Urothelium cell line (cell line): Measurements from ENCODE around the gene TGFBRAP1.
"Not testable (repeated sequence)": the region's sequence is repeated elsewhere in the genome, so short reads cannot be mapped to it uniquely, and the experiment has no call there.

Experiments used
- DNase-seq: peaks from one replicate; pipeline ENCODE4 v3.0.0; 2011; ENCODE audit warnings: low spot score, mixed read lengths
- FAIRE-seq: peaks from 2 replicates; lab custom pipeline; 2011; peaks lifted over from hg19 to GRCh38; lab: Jason Lieb, UNC

The TGFBRAP1 gene

GRCh38 chr2:105278654-105279053 is 50.9 kb downstream of the TGFBRAP1 start:
- FAIRE-seq (no peak), DNase-seq (no peak)

- FAIRE-seq, result peak; percentile 23
Measured at GRCh38 chr2:105274046-105274445, 55.5 kb downstream of the TGFBRAP1 start.

DNA sequence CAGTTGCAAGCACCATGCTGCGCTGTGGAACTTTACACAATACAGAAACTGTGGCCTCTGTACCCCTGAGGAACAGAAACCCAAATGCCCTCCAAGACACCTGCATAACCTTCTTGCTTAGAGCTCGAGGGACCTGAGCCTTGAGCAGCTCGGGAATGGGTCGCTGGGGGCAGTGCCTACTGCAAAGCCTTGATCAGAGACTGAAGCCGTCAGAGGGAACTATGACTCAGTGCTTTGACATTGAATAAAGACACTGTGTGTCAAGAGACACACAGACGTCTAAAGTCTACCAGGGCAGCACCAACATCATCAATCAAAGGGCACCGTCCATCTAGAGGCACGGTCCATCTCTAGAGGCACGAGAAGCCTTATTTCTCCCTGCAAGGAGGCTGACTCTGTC is 57.4 kb downstream of the TGFBRAP1 start:
- no peak for DNase-seq
- FAIRE-seq, result no peak

More at GRCh38 chr2:105274046-105274445, 55.5 kb downstream of the TGFBRAP1 start:
- no peak for DNase-seq

- DNase-seq, result no peak
- no peak for FAIRE-seq
Measured at GRCh38 chr2:105271393-105272045, 58.0 kb downstream of the TGFBRAP1 start.

- no peak for DNase-seq
- no peak for FAIRE-seq
Measured at GRCh38 chr2:105269426-105269825, 60.1 kb downstream of the TGFBRAP1 start.

- no peak for FAIRE-seq
- DNase-seq, result no peak
Measured at GRCh38 chr2:105262651-105263091, 66.9 kb downstream of the TGFBRAP1 start.

DNA sequence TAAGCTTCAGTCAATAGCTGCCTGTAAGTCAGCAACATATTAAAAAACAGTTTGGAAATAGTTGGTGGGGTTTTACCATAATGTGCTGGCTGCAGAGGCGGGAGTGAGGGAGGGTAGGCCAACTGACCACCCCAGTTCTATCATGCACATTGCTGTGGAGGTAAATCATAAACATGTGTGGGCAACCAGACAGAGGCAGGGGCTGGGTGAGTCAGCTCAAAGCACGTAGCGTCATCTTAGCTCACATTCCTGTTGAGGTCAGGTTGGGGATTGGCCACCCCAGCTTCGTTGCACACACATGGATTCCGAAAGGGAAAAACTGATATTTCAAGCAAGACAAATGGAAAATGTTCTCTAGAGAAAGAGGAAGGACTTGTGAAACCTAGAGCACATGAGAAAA is 68.5 kb downstream of the TGFBRAP1 start:
- FAIRE-seq (peak; percentile 97), DNase-seq (peak; percentile 93)

DNA sequence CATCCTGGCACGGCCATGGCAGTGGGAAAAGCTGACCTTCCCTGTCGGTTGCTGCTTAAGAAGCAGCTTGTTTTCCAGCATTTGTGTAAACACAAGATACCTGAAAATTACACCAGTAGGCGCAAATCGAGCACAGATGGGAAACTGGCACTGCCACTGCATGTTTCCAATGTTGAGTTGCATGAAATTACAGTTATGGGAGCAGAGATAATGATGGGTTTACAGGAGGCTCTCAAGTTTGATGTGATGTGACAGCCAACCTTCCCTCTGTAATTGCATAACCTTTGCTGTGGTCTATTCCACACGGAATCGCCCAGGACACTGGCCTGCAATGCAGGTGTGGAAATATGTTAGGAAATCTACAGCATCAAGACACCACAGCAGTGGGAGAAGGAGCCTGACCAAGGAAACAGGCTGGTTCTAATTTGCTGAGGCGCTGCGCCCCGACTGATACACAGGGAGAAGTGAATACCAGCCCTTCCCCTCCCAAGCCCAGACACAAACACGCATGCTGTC is 70.6 kb downstream of the TGFBRAP1 start:
- no peak for DNase-seq
- FAIRE-seq, result no peak

DNA sequence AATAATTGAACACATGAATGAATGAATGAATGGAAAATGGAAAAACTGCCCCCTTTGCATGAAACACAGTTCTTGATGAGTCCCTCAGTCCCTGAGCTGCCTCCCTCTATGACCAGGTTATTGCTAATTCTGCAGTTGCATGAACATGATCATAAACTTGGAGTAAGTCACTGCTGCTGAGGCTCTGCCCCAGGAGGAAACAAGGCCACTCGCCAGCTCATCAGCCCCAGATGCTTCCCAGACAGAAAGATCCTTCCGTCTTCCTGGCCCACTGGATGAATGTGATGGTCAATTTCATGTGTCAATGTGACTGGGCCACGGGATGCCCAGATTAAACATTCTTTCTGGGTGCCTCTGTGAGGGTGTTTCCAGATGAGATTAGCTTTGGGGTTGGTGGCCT is 71.6 kb downstream of the TGFBRAP1 start:
- FAIRE-seq (peak; percentile 55), DNase-seq (no peak)

- FAIRE-seq (no peak), DNase-seq (no peak)
Measured at GRCh38 chr2:105256431-105257047, 73.0 kb downstream of the TGFBRAP1 start.

DNA sequence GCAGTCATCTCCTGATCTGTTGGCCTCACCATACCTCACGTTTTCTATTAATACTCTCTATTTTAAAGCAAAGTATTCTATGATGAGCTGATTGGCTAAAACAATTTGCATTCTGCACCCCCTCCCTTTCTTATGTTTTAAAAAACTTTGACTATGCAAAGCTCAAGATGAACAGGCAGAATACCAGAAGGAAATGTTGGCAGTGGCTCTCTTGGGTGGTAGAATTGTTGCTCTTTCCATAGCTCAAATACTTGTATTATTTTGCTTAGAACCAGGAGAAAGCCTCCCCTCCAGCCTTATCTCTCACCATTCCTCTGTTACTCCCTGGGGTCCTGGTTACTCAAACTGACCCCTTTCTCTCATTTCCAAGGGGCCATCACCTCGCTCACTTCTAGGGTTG is 73.6 kb downstream of the TGFBRAP1 start:
- FAIRE-seq, result no peak
- DNase-seq, result no peak

DNA sequence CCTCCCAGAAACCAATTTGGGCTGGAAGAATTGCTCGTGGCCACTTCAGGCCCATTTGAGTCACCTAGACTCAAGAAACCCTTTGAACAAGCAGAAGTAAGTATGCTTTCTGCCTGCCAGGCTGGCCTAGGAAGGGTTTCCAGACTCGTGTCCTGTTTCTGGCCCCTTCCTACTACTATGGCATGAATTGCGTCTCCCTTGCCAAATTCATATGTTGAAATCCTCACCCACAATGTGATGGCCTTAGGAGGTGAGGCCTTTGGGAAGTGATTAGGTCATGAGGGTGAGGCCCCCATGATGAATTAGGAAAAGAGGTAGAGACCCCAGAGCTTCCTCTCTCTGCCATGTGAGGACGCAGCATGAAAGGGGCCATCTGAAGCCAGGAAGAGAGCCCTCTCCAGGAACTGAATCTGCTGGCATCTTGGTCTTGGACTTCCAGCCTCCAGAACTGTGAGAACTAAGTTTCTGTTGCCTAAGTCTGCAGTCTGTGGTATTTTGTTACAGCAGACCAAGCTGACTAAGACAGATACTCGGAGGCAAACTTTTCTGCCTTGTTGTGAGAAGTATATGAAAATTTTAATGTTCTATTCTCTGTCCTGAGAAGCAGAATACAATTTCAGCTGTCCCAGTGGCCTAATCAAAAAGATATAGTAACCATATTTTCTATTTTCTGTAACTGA is 74.9 kb downstream of the TGFBRAP1 start:
- FAIRE-seq (no peak), DNase-seq (no peak)

DNA sequence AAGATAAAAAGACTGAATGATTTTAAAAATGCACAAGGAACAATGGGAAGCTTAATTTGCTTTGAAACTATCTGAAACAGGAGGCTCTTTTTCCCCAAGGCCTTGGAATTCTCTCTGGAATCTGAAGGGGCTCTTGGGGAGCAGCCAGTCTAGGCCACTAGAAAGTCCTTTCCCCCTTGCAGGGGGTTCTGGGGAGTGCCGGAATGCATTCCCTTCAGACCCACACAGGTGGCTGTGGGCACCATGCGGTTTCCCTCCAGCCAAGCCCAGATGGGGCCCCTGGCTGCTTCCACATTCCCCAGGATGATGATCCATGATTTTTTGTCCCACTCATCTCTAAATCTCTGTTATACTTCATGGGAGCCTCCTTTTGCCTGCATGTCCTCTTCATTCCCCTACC is 77.3 kb downstream of the TGFBRAP1 start:
- no peak for FAIRE-seq
- DNase-seq, result peak; percentile 29

GRCh38 chr2:105251016-105251648 is 78.4 kb downstream of the TGFBRAP1 start:
- not testable (repeated sequence) for DNase-seq, FAIRE-seq

DNA sequence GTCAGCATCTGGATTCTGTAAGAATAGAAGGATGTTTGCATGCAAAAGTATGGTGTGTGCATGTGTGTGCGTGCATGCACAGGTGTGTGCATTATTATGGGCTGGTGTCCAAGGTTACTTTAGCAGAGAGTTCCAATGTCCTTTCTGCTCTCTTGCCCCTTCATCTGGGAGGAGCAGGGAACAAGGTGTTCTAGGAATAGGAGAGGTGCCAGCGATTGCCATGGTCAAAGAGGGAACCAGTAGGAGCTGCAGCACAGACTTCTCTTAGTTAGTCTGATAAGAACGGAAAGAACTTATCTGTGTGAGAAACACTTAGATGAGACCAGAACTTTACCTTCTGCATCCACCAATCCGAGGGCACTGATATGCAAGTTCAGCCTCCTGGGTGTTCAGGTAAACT is 79.6 kb downstream of the TGFBRAP1 start:
- FAIRE-seq (no peak), DNase-seq (no peak)

GRCh38 chr2:105249181-105249580 is 80.4 kb downstream of the TGFBRAP1 start:
- DNase-seq (no peak), FAIRE-seq (no peak)

GRCh38 chr2:105248316-105249070 is 81.0 kb downstream of the TGFBRAP1 start:
- FAIRE-seq (peak; percentile 32), DNase-seq (no peak)

GRCh38 chr2:105244451-105244850 is 85.1 kb downstream of the TGFBRAP1 start:
- FAIRE-seq, result no peak

GRCh38 chr2:105243961-105244360 is 85.6 kb downstream of the TGFBRAP1 start:
- FAIRE-seq (no peak), DNase-seq (no peak)

More at GRCh38 chr2:105244451-105244850, 85.1 kb downstream of the TGFBRAP1 start:
- DNase-seq, result no peak

DNA sequence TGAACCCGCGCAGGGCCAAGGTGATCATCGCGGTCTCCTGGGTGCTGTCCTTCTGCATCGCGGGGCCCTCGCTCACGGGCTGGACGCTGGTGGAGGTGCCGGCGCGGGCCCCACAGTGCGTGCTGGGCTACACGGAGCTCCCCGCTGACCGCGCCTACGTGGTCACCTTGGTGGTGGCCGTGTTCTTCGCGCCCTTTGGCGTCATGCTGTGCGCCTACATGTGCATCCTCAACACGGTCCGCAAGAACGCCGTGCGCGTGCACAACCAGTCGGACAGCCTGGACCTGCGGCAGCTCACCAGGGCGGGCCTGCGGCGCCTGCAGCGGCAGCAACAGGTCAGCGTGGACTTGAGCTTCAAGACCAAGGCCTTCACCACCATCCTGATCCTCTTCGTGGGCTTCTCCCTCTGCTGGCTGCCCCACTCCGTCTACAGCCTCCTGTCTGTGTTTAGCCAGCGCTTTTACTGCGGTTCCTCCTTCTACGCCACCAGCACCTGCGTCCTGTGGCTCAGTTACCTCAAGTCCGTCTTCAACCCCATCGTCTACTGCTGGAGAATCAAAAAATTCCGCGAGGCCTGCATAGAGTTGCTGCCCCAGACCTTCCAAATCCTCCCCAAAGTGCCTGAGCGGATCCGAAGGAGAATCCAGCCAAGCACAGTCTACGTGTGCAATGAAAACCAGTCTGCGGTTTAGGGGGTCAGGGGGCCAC is 87.1 kb downstream of the TGFBRAP1 start:
- FAIRE-seq (no peak), DNase-seq (no peak)
